GM10248 (cell line): ENCODE results near the gene CCHCR1.

Experiments
- CTCF ChIA-PET: fragments of 300-600 bp; sonication (Branson Sonifier 250); formaldehyde crosslinking; extraction: SDS; loops from one replicate; lab custom pipeline; 2021; ENCODE audit warnings: antibody characterized with exemption; lab: Yijun Ruan, JAX
- POLR2A ChIA-PET: fragments of 350-650 bp; sonication (Branson Sonifier 250); formaldehyde crosslinking; extraction: SDS; loops from one replicate; lab custom pipeline; 2020; ENCODE audit warnings: antibody characterized with exemption; lab: Yijun Ruan, JAX
- DNase-seq: peaks from one replicate; pipeline ENCODE4 v3.0.0; 2012; ENCODE audit errors: extremely low spot score
- CTCF ChIP-seq: IDR thresholded peaks from 2 replicates; pipeline ENCODE4 v1.5.1; 2012; ENCODE audit warnings: mild to moderate bottlenecking, low read depth; ENCODE audit errors: extremely low read depth, missing control alignments, control extremely low read depth

CCHCR1 gene

GRCh38 chr6:31122791-31123706 lies 34.6 kb downstream of the CCHCR1 start:
- POLR2A ChIA-PET, result no interaction called here
- CTCF ChIA-PET, result interaction anchor here (0.8 to 1.8 kb wide), 6 partner anchors 12 to 578 kb away, joined by 3 to 7 read pairs (median 4); no protein-coding TSS in a partner anchor
- no peak for DNase-seq
- TF ChIP-seq CTCF, result no peak

DNA sequence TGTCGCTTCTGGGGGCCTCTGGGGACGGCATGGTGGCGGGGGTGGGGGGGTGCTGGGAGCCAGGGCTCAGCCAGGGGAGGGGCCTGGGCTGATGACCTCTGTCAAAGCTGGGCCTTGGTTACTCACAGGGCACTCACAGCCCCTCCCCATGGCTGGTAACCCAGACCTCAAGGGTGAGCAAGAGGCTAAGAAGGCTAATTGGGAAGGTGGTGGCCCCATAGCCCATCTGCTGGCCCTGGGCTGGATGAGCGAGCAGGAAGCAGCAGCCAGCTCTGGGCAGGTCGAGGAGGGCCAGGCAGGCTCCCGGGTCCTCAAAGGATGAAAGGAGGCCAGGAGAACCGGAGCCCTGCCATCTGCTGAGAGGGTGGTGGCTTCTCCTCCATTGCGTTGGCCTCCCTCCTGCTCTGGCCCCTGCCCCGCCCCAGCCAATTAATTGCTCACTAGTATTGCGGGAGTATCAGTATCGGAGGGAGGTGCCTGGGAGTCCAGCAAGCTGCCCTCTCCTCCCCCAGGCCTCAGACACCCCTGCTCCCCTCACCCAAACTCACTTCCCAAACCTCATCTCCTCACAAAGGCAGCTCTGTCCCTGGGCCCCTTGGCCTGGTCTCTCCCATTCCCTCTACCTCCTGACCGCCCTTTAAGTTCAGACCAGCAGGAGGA lies 36.3 kb downstream of the CCHCR1 start:
- no peak for TF ChIP-seq CTCF
- no peak for DNase-seq
- ChIA-PET CTCF (interaction anchor here (1.0 to 6.7 kb wide), 3 partner anchors 8 to 71 kb away, joined by 3 to 72 read pairs (median 3); no protein-coding TSS in a partner anchor), POLR2A (no interaction called here)

DNA sequence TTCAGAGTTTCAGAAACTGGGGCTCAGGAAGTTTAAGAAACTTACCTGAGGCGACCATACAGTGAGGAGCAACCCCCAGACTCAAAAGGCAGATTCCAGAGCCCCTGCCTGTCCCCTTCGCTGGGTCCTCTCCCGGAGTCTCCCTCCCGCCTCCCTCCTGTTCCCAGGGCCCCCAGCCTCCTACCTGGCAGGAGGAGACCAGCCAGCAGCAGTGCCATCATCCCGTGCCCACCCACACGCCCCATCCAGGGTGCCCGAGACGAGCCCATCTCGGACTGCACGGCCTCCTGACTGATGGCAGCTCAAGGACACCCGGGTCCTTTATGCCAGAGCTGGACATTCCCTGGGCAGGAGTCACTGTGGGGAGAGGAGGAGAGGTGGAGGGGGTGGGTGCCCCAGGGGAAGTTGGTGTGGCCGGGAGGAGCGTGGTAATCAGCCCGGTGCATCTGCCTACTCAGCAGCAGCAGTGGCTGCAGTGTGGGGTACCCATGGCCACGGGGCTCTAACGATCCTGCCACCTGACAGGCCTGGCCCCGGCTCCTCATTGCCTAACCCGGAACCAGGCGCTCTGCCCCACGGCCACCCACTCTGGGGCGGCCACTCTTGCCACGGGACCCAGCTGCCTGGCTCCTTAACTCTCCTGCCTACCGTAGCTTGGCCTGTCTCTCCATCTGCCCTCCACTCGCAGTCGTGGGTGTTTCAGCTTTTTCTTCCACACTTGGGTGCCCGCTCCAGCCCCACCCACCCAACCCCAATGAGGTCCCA lies 37.3 kb downstream of the CCHCR1 start, which contains the start of gene CDSN:
CDSN (minus strand) TSS at position 296 of the 765 bp plus-strand sequence; CDS start at position 269, 27 bp downstream.
- POLR2A ChIA-PET, result no interaction called here
- CTCF ChIA-PET, result interaction anchor here (1.4 to 6.7 kb wide), 2 partner anchors 9 to 72 kb away, joined by 3 to 72 read pairs; no protein-coding TSS in a partner anchor
- TF ChIP-seq CTCF, result no peak
- DNase-seq, result no peak

GRCh38 chr6:31118178-31118577 lies 39.4 kb downstream of the CCHCR1 start:
- POLR2A ChIA-PET, result no interaction called here
- DNase-seq, result no peak
- TF ChIP-seq CTCF, result no peak
- CTCF ChIA-PET, result interaction anchor here (1.0 to 6.7 kb wide), 3 partner anchors 11 to 31 kb away, joined by 3 to 72 read pairs (median 5); no protein-coding TSS in a partner anchor

DNA sequence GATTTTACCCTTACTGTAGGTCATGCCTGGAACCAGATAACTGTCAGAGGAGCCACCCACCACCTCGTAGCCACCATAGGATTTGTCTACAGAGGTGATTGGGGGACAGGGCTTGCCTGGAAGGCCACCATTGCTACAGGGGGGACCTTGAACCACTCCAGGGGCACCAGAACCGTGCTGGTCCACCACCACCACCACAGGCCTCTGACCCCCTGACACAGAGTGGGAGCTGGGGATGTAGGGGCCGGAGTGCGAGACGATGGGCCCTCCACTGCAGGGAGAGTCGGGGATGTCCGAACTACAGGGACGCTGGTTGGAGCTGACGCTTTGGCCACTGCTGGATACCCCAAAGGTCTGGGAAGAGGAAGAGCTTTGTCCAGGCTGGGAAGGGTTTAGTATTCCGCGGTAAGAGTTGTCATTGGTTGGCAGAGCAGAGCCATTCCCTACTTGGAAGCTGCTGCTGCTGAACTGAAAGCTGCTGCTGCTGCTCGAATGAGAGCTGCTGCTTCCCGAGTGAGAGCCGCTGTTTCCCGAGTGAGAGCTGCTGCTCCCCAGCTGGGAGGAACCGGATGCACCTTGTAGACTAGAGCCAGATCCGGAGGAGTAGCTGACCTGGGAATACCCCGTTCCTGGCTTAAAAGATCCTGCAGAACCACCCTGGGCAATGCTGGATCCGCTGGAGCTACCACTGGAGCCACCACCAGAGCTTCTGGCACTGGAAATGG lies 40.8 kb downstream of the CCHCR1 start:
- ChIA-PET CTCF (interaction anchor here (0.8 to 6.7 kb wide), 4 partner anchors 12 to 212 kb away, joined by 3 to 72 read pairs (median 6); no protein-coding TSS in a partner anchor), POLR2A (no interaction called here)
- no peak for DNase-seq
- TF ChIP-seq CTCF, result no peak
